GM12801 (cell line): Measurements from ENCODE around the gene CARHSP1.

ENCODE experiments used
- CTCF ChIP-seq: IDR thresholded peaks from one replicate; pipeline ENCODE4 v1.5.1; 2011; ENCODE audit warnings: control low read depth; ENCODE audit not compliant: insufficient read length; ENCODE audit errors: extremely low read depth

Gene CARHSP1

GRCh38 chr16:8851761-8852403 lies 16.9 kb downstream of the CARHSP1 start:
- TF ChIP-seq CTCF, result no peak

GRCh38 chr16:8850279-8850885 lies 18.4 kb downstream of the CARHSP1 start:
- no peak for TF ChIP-seq CTCF

GRCh38 chr16:8849411-8850011 lies 19.3 kb downstream of the CARHSP1 start:
- no peak for TF ChIP-seq CTCF

GRCh38 chr16:8848939-8849391 lies 19.8 kb downstream of the CARHSP1 start:
- TF ChIP-seq CTCF, result no peak

- TF ChIP-seq CTCF, result no peak
Observed at GRCh38 chr16:8848231-8848938, 20.4 kb downstream of the CARHSP1 start.

- TF ChIP-seq CTCF, result no peak
Observed at GRCh38 chr16:8847623-8848022, 21.2 kb downstream of the CARHSP1 start.

- no peak for TF ChIP-seq CTCF
Observed at GRCh38 chr16:8847145-8847544, 21.7 kb downstream of the CARHSP1 start.
